Measurements from ENCODE around the gene PTPN13. TPM values are rescaled to one million over a fixed set of nuclear protein-coding genes. Genes with fewer than 3 reads are reported as not detected.

The PTPN13 gene
- total and polyA plus RNA-seq, 5 experiments from 2014 or later = not detected

DNA sequence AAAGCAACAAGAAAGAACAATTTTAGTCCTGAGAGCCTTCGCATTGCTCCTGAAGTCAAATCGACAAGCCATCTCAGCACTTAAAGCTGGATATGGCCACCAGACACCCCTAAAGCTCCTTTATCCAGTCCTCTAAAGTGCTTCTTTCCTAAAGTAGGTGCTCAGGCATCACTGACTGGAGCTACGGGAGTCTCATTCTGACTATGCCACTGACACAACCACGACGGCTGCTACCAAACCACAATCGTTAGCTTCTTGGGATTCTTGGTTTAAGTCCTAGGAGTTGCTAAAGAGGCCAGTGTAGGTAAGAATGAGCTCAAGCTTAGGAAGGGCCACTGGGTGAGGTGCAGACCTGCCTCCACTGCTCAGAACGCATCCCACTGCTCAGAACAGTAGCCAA lies 254.0 kb downstream of the PTPN13 start:
- Mint-ChIP-seq H3K4me1 (peaks cover 0 to under 1% (median 0%) of the 10 kb centered on the region in 4 donors), H3K27ac (no peak overlapping the region), H3K36me3 (no peaks in the 10 kb centered on the region), H3K4me3 (no peak overlapping the region), H3K9me3 (no peaks in the 10 kb centered on the region), H3K27me3 (peaks cover 0 to 13% (median 5%) of the 10 kb centered on the region in 5 donors)
- POLR2A ChIA-PET = no interaction called here
- DNase-seq (no peak), ATAC-seq (no peak)

DNA sequence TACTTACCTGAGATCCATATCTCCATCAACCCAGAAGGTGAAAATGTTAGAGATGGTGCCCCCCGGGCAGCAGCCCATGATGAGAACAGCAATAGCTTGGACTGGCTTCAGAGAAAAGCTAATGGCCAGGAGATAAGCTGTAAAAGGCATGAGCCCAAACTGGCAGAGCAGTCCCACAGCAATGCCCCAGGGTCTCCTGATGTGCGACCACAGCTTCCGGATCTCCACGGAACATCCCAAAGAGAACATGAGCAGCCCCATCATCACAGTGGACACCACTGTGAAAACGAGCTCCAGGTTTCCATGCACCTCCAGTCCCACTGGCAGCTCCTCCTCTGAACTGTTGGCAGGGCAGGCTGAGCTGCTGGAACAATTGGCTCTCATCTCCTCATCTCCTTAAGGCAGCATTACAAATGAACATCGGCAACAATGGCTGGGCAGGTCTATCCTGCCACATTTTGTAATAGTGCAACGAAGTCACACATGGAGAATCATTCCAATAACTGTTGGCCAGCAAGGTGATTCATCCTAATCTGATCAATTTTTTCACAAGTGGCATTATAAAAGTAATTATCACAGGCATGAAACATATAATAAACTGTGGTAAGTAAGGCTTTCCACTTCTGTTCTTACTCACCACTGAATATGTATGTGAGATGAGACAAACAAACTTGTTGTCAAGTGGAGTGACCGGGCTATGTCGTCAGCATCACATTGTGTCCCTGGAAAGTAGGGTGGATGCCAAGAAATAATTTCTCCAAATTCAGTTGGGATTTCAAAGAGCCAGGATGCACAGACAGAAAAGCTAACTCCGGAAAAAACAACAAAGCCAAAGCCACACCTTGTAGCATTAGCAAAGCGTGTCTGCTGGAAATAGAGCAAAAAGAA lies 254.9 kb downstream of the PTPN13 start, which contains the start of gene SLC10A6:
Gene SLC10A6 (minus strand): TSS at position 653 of the 888 bp plus-strand sequence. CDS start 269 bp downstream, at position 384.
- peaks cover 0 to 13% (median 5%) of the 10 kb centered on the region in 5 donors for H3K27me3 Mint-ChIP-seq
- no peaks in the 10 kb centered on the region for H3K4me1 Mint-ChIP-seq
- no peaks in the 10 kb centered on the region for H3K36me3 Mint-ChIP-seq
- no peaks in the 10 kb centered on the region for H3K9me3 Mint-ChIP-seq
- H3K4me3 Mint-ChIP-seq = no peak within 1 kb of the TSS
- POLR2A ChIA-PET = no interaction called here
- no peak for ATAC-seq
- no peak within 1 kb of the TSS for H3K27ac Mint-ChIP-seq
- DNase-seq = no peak

DNA sequence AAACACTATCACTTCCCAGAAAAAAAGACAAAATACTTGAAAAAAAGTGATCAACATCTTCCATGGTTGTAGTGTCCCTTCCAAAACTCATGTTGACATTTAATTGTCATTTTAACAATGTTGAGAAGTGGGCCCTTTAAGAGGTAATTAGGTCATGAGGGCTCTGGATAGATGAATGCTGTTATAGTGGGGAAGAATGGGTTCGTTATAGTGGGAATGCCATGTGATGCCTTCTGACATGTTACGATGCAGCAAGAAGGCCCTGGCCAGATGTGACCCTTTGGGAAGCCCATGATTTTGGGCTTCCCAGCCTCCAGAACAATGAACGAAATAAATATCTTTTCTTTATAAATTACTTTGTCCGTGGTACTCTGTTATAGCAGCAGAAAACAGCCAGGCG lies 259.1 kb downstream of the PTPN13 start:
- H3K27ac Mint-ChIP-seq = no peak overlapping the region
- no peak for ATAC-seq
- peaks cover 0 to 9% (median 3%) of the 10 kb centered on the region in 5 donors for H3K27me3 Mint-ChIP-seq
- DNase-seq = no peak
- POLR2A ChIA-PET = no interaction called here
- no peak overlapping the region for H3K4me3 Mint-ChIP-seq
- H3K36me3 Mint-ChIP-seq = peaks cover 0 to under 1% (median 0%) of the 10 kb centered on the region in 3 donors
- H3K4me1 Mint-ChIP-seq = no peaks in the 10 kb centered on the region
- no peaks in the 10 kb centered on the region for H3K9me3 Mint-ChIP-seq

DNA sequence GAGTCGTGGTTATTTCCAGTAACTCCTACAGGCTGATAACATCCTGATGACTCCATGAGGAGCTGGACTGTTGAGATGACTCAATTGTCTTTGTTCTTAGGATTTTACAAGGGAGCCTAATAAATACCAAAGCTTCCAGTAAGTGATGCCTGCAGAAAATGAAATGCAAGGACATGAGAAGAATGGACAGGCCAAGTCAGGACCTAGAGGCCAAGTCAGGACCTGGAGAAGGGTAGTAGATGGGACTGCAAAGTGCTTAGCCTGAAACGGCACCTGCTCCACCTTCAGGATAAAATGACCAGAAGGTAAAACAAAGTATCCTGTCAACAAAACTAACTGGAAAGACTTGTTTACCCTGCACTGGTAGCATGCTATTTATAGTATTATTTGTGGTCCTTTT lies 261.5 kb downstream of the PTPN13 start:
- H3K4me3 Mint-ChIP-seq = no peak overlapping the region
- POLR2A ChIA-PET = no interaction called here

DNA sequence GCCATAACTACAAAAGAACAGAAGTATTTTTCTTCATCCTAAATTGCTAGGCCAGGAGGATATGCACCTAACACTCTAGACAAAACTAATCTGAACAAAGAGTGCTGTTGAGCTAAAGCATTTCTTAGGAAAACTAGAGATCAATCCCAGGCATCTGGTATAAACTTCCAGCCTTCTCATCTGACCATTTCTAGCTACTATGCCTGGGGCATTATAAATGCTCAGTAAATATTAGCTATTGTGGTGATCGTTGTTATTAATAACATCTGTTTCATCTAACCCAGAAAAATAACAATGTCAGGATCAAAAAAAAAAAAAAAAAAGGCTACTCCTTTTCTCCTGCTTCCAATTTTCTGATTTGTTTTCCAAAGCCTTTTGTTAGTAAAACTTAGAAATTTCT lies 262.8 kb downstream of the PTPN13 start:
- Mint-ChIP-seq H3K36me3 (peaks cover 0 to 4% (median 0%) of the 10 kb centered on the region in 3 donors), H3K27me3 (no peaks in the 10 kb centered on the region), H3K27ac (no peak overlapping the region), H3K4me3 (no peak overlapping the region), H3K9me3 (peaks cover 0 to 2% (median 0%) of the 10 kb centered on the region in 9 donors), H3K4me1 (no peaks in the 10 kb centered on the region)
- POLR2A ChIA-PET = no interaction called here
- DNase-seq = no peak
- ATAC-seq = no peak

More for the DNA sequence above, 261.5 kb downstream of the PTPN13 start:
- peaks cover 0 to 2% (median 0%) of the 10 kb centered on the region in 9 donors for H3K9me3 Mint-ChIP-seq
- no peak for ATAC-seq
- H3K4me1 Mint-ChIP-seq = no peaks in the 10 kb centered on the region
- no peak overlapping the region for H3K27ac Mint-ChIP-seq
- DNase-seq = no peak
- H3K27me3 Mint-ChIP-seq = peaks cover 0 to 1% (median 0%) of the 10 kb centered on the region in 5 donors
- H3K36me3 Mint-ChIP-seq = peaks cover 0 to 4% (median 0%) of the 10 kb centered on the region in 3 donors

DNA sequence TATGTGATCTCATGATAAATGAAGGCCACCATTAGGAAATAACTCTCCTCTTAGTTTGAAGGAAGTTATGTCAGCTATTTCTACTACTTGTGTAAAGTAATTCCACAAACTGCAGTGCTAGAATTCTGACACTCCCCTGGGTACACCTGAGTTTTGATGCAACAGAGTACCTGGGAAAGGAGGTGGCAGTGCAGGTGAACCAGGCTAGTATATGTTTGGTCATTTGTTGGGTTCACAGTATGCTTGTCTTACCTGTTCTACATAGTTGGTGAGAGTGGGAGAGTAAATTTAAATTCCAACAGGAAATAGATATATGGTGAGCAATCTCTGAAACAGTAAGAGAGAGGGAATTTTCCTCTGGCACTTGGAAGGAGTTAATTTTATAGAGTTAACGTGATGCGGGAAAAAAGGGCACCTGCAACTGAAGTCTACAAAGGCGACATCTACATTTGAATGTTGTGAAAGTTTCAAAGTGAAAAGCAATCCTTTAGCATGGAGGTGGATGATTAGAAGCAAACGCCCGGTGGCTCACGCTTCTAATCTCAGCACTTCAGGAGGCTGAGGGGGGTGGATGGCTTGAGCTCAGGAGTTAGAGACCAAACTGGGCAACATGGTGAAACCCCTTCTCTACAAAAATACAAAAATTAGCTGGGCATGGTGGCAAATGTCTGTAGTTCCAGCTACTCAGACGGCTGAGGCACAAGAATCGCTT lies 263.4 kb downstream of the PTPN13 start:
- no peaks in the 10 kb centered on the region for H3K27me3 Mint-ChIP-seq
- no peak for DNase-seq
- no peaks in the 10 kb centered on the region for H3K4me1 Mint-ChIP-seq
- peaks cover 0 to 3% (median 0%) of the 10 kb centered on the region in 9 donors for H3K9me3 Mint-ChIP-seq
- peaks cover 0 to 4% (median 0%) of the 10 kb centered on the region in 3 donors for H3K36me3 Mint-ChIP-seq
- POLR2A ChIA-PET = no interaction called here
- no peak for ATAC-seq
- H3K4me3 Mint-ChIP-seq = no peak overlapping the region
- no peak overlapping the region for H3K27ac Mint-ChIP-seq

Other genes with a start within 250 kb of the PTPN13 start
- not detected for gene MAPK10, start 234.3 kb upstream of the PTPN13 start, total RNA-seq
- gene MAPK10, start 234.3 kb upstream of the PTPN13 start, polyA plus RNA-seq = not detected

Data from naive thymus-derived CD8-positive, alpha-beta T cell (primary cell).